ENCODE data around the gene NEK11. TPM values are rescaled to one million over a fixed set of nuclear protein-coding genes. Genes with fewer than 3 reads are reported as not detected.

Gene NEK11
- total and polyA plus RNA-seq, 8 donors, result 0.45 to 24.2 (median 2.3) TPM; not detected in 1

- no peak for DNase-seq
- Histone ChIP-seq H3K4me1 (no peaks in the 10 kb centered on the region), H3K4me3 (no peak overlapping the region), H3K36me3 (peaks cover 0 to 5% (median 0%) of the 10 kb centered on the region in 4 donors), H3K27me3 (no peaks in the 10 kb centered on the region), H3K27ac (no peak overlapping the region), H3K9me3 (peaks cover 0 to 5% (median 0%) of the 10 kb centered on the region in 4 donors)
- TF ChIP-seq POLR2A (IDR thresholded peaks at IDR 0.05) (no peak), EP300 (IDR thresholded peaks at IDR 0.05) (no peak), CTCF (IDR thresholded peaks at IDR 0.05) (no peak), POLR2AphosphoS5 (IDR thresholded peaks at IDR 0.05) (no peak)
- intact Hi-C loops (cut with DNase I; ENCODE audit: low total_unique reads), result no loop called here
Observed at GRCh38 chr3:131303848-131304247, 277.2 kb downstream of the NEK11 start.

GRCh38 chr3:131304890-131305289 lies 278.2 kb downstream of the NEK11 start:
- Histone ChIP-seq H3K4me3 (no peak overlapping the region), H3K27ac (no peak overlapping the region), H3K27me3 (no peaks in the 10 kb centered on the region), H3K9me3 (no peaks in the 10 kb centered on the region), H3K36me3 (no peaks in the 10 kb centered on the region), H3K4me1 (no peaks in the 10 kb centered on the region)
- no peak for DNase-seq
- intact Hi-C loops (cut with DNase I; ENCODE audit: low total_unique reads), result no loop called here
- 80 to 91% (median 84%) methylated on average over 5 of the region's 5 CpGs for WGBS, 5 donors
- no peak for TF ChIP-seq POLR2AphosphoS5 (IDR thresholded peaks at IDR 0.05)
- no peak for TF ChIP-seq EP300 (IDR thresholded peaks at IDR 0.05)
- no peak for TF ChIP-seq POLR2A (IDR thresholded peaks at IDR 0.05)
- no peak for TF ChIP-seq CTCF (IDR thresholded peaks at IDR 0.05)

GRCh38 chr3:131306242-131306641 lies 279.6 kb downstream of the NEK11 start:
- Histone ChIP-seq H3K36me3 (no peaks in the 10 kb centered on the region), H3K9me3 (no peaks in the 10 kb centered on the region), H3K27me3 (no peaks in the 10 kb centered on the region), H3K27ac (no peak overlapping the region), H3K4me3 (no peak overlapping the region), H3K4me1 (no peaks in the 10 kb centered on the region)
- TF ChIP-seq EP300 (IDR thresholded peaks at IDR 0.05), result no peak
- intact Hi-C loops (cut with DNase I; ENCODE audit: low total_unique reads), result no loop called here
- no peak for DNase-seq

GRCh38 chr3:131314318-131314717 lies 287.6 kb downstream of the NEK11 start:
- no peaks in the 10 kb centered on the region for H3K36me3 ChIP-seq
- TF ChIP-seq POLR2A (IDR thresholded peaks at IDR 0.05) (no peak), CTCF (IDR thresholded peaks at IDR 0.05) (no peak), EP300 (IDR thresholded peaks at IDR 0.05) (no peak), POLR2AphosphoS5 (IDR thresholded peaks at IDR 0.05) (no peak)
- H3K4me3 ChIP-seq, result no peak overlapping the region
- no peaks in the 10 kb centered on the region for H3K4me1 ChIP-seq
- H3K27me3 ChIP-seq, result no peaks in the 10 kb centered on the region
- DNase-seq, result no peak
- H3K9me3 ChIP-seq, result no peaks in the 10 kb centered on the region
- no peak overlapping the region for H3K27ac ChIP-seq
- intact Hi-C loops (cut with DNase I; ENCODE audit: low total_unique reads), result no loop called here

GRCh38 chr3:131315162-131315561 lies 288.5 kb downstream of the NEK11 start:
- H3K4me1 ChIP-seq, result no peaks in the 10 kb centered on the region
- TF ChIP-seq EP300 (IDR thresholded peaks at IDR 0.05) (no peak), CTCF (IDR thresholded peaks at IDR 0.05) (no peak), POLR2A (IDR thresholded peaks at IDR 0.05) (no peak), POLR2AphosphoS5 (IDR thresholded peaks at IDR 0.05) (no peak)
- no peaks in the 10 kb centered on the region for H3K9me3 ChIP-seq
- intact Hi-C loops (cut with DNase I; ENCODE audit: low total_unique reads), result no loop called here
- DNase-seq, result no peak
- H3K4me3 ChIP-seq, result no peak overlapping the region
- no peak overlapping the region for H3K27ac ChIP-seq
- no peaks in the 10 kb centered on the region for H3K27me3 ChIP-seq
- H3K36me3 ChIP-seq, result no peaks in the 10 kb centered on the region
- WGBS, 5 donors, result 90 to 95% (median 91%) methylated on average over 2 of the region's 2 CpGs
